HG02759 (cell line): ENCODE measurements around the gene KLC3.
"Not testable (repeated sequence)": the region's sequence is repeated elsewhere in the genome, so short reads cannot be mapped to it uniquely, and the experiment has no call there.

Source experiments
- ATAC-seq: cut with Tn5 transposase; IDR thresholded peaks from one replicate; pipeline ENCODE4 v1.9.1; 2021; ENCODE audit warnings: mild to moderate bottlenecking, moderate library complexity; ENCODE audit not compliant: unreplicated experiment

KLC3 gene

GRCh38 chr19:45315304-45315703, 25.2 kb upstream of the KLC3 start:
- ATAC-seq: no peak

GRCh38 chr19:45320997-45321775, 19.4 kb upstream of the KLC3 start:
- ATAC-seq: no peak

- no peak for ATAC-seq
Measured at GRCh38 chr19:45321848-45322247, 18.7 kb upstream of the KLC3 start.

GRCh38 chr19:45322311-45322710, 18.2 kb upstream of the KLC3 start:
- ATAC-seq: no peak

GRCh38 chr19:45322744-45323281, 17.7 kb upstream of the KLC3 start, which contains the start of gene CKM:
Gene CKM (minus strand): TSS chr19:45322875. CDS start chr19:45319713, 3,162 bp downstream.
- ATAC-seq: no peak

- no peak for ATAC-seq
Measured at GRCh38 chr19:45323671-45324081, 16.9 kb upstream of the KLC3 start.

GRCh38 chr19:45324349-45324907, 16.1 kb upstream of the KLC3 start:
- ATAC-seq: no peak

GRCh38 chr19:45327404-45328143, 13.0 kb upstream of the KLC3 start:
- no peak for ATAC-seq

- no peak for ATAC-seq
Measured at GRCh38 chr19:45331411-45331810, 9.1 kb upstream of the KLC3 start.

GRCh38 chr19:45333609-45334303, 6.8 kb upstream of the KLC3 start:
- no peak for ATAC-seq

GRCh38 chr19:45334881-45335280, 5.7 kb upstream of the KLC3 start:
- not testable (repeated sequence) for ATAC-seq

- ATAC-seq: no peak
Measured at GRCh38 chr19:45336696-45337251, 3.8 kb upstream of the KLC3 start.

- ATAC-seq: no peak
Measured at GRCh38 chr19:45339629-45340028, 921 bp upstream of the KLC3 start.

- no peak for ATAC-seq
Measured at GRCh38 chr19:45340899-45341453, 426 bp downstream of the KLC3 start.

- ATAC-seq: no peak
Measured at GRCh38 chr19:45342911-45343310, 2.4 kb downstream of the KLC3 start.

GRCh38 chr19:45344621-45345505, 4.3 kb downstream of the KLC3 start:
- no peak for ATAC-seq

GRCh38 chr19:45345506-45345860, 4.9 kb downstream of the KLC3 start:
- ATAC-seq: no peak

- ATAC-seq: no peak
Measured at GRCh38 chr19:45346449-45346848, 5.9 kb downstream of the KLC3 start.

- ATAC-seq: no peak
Measured at GRCh38 chr19:45347570-45348366, 7.2 kb downstream of the KLC3 start.
